ENCODE data around the gene SCN3B.

DNA sequence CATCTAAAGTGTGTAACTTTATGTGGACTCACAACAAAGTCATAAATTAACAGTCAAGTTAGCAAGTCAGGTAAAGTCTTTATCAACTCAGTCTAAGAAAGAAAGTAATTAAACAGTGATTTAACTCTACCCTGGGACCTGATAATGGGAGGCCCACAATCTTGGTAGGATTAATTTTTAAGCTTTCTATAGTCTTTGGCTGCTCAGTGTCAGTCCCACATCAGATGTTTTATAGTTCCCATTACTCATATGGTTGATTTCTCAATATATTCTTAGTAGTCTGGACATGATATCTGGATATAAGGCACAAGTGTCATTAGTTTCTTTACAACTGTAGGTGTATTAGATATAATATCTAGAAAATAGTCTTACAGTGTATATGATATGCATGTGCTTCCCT is 38.5 kb upstream of the SCN3B start:
- TF ChIP-seq POLR2AphosphoS5 (IDR thresholded peaks at IDR 0.05): no peak
- TF ChIP-seq POLR2A (IDR thresholded peaks at IDR 0.05): no peak

All from upper lobe of left lung (tissue), 4 donors.